B cell (primary cell): ENCODE measurements around the gene TEX52. TPM values are rescaled to one million over a fixed set of nuclear protein-coding genes. Genes with fewer than 3 reads are reported as not detected.

Experiments used
- ATAC-seq: fragments of 200-7000 bp; cut with Tn5 transposase; one replicate; pipeline ENCODE4 v1.10.0; 2021; ENCODE audit warnings: low read depth, mild to moderate bottlenecking, moderate number of reproducible peaks, moderate library complexity
- CTCF ChIA-PET: fragments of 350-600 bp; sonication (Branson Sonifier 250); formaldehyde crosslinking; loops from one replicate; lab custom pipeline; 2021; ENCODE audit warnings: antibody characterized with exemption, inconsistent platforms; lab: Charles Lee
- POLR2A ChIA-PET: fragments of 350-600 bp; sonication (Branson Sonifier 250); formaldehyde crosslinking; loops from one replicate; lab custom pipeline; 2021; ENCODE audit warnings: antibody characterized with exemption; lab: Charles Lee
- DNase-seq: peaks from one replicate; pipeline ENCODE4 v3.0.0; 2013
- H2AFZ ChIP-seq: 2 replicates; pipeline ENCODE4 v1.6.1; 2012; ENCODE audit warnings: mild to moderate bottlenecking, low read depth, low read length; ENCODE audit not compliant: insufficient read depth, poor library complexity, severe bottlenecking
- H3K27ac ChIP-seq, 2 donors: 1 replicate in 1 of 2; 2 replicates in 1 of 2; pipeline ENCODE4 v1.5.1; 2012 to 2013; ENCODE audit warnings: low read length in 2 of 2, mild to moderate bottlenecking in 2 of 2, moderate library complexity in 1 of 2
- H3K27me3 ChIP-seq, 4 experiments: fragments of 200-600 bp in 1 of 4; sonication (generic) in 1 of 4; replicated peaks in 1 of 4; 1 replicate in 2 of 4; 2 replicates in 2 of 4; pipeline versions ENCODE4 v1.6.1 to v1.7.0; 2013 to 2016; ENCODE audit warnings: low read length in 3 of 4, mild to moderate bottlenecking in 2 of 4, mixed read lengths in 1 of 4, moderate library complexity in 1 of 4; ENCODE audit not compliant: insufficient read depth in 4 of 4, control insufficient read depth in 3 of 4; ENCODE audit errors: control extremely low read depth in 1 of 4
- H3K36me3 ChIP-seq, 2 experiments: replicated peaks in 1 of 2; 1 replicate in 1 of 2; 2 replicates in 1 of 2; pipeline versions ENCODE4 v1.6.1 to v1.7.1; 2013; ENCODE audit warnings: low read length in 1 of 2; ENCODE audit not compliant: insufficient read depth in 2 of 2, control insufficient read depth in 1 of 2; ENCODE audit errors: control extremely low read depth in 1 of 2, extremely low read depth in 1 of 2
- H3K4me1 ChIP-seq, 2 donors: fragments of 200-600 bp in 1 of 2; sonication (generic) in 1 of 2; 1 replicate in 1 of 2; 2 replicates in 1 of 2; pipeline versions ENCODE4 v1.5.1 to v1.6.1; 2013 to 2017; ENCODE audit warnings: low read length in 2 of 2; ENCODE audit not compliant: control insufficient read depth in 2 of 2, insufficient read depth in 2 of 2
- H3K4me2 ChIP-seq: replicated peaks from 2 replicates; pipeline ENCODE3; 2012; ENCODE audit warnings: mild to moderate bottlenecking, low read depth, low read length; ENCODE audit not compliant: poor library complexity, severe bottlenecking
- H3K4me3 ChIP-seq, 5 experiments: fragments of 200-600 bp in 1 of 5; sonication (generic) in 1 of 5; 1 replicate in 3 of 5; 2 replicates in 2 of 5; pipeline versions ENCODE4 v1.5.1 to v1.7.0; 2011 to 2016; ENCODE audit warnings: low read length in 4 of 5, mild to moderate bottlenecking in 4 of 5, low read depth in 2 of 5, control low read depth in 1 of 5, moderate library complexity in 1 of 5; ENCODE audit not compliant: insufficient read depth in 1 of 5; ENCODE audit errors: control extremely low read depth in 1 of 5, extremely low read depth in 1 of 5
- H3K79me2 ChIP-seq: fragments of 200-600 bp; sonication (generic); one replicate; pipeline ENCODE4 v1.6.0; 2016; ENCODE audit warnings: low read length; ENCODE audit not compliant: control insufficient read depth, insufficient read depth
- H3K9ac ChIP-seq: fragments of 200-600 bp; sonication (generic); 2 replicates; pipeline ENCODE4 v1.6.1; 2017; ENCODE audit warnings: mild to moderate bottlenecking, low read length, moderate library complexity
- H3K9me3 ChIP-seq, 3 donors: one replicate each; pipeline versions ENCODE4 v1.6.1 to v1.7.1; 2013; ENCODE audit warnings: low read length in 2 of 3; ENCODE audit not compliant: control insufficient read depth in 2 of 3, insufficient read depth in 1 of 3; ENCODE audit errors: control extremely low read depth in 1 of 3
- H4K20me1 ChIP-seq: 2 replicates; pipeline ENCODE4 v1.6.0; 2012; ENCODE audit warnings: mild to moderate bottlenecking, low read length; ENCODE audit not compliant: insufficient read depth, control insufficient read depth, poor library complexity, severe bottlenecking
- H3K27ac Mint-ChIP-seq: one replicate; pipeline ENCODE4 v1.8.0; 2021; ENCODE audit warnings: mixed read lengths
- H3K27me3 Mint-ChIP-seq: one replicate; pipeline ENCODE4 v1.8.0; 2021; ENCODE audit warnings: mixed read lengths
- H3K4me1 Mint-ChIP-seq: one replicate; pipeline ENCODE4 v1.8.0; 2021; ENCODE audit warnings: mixed read lengths
- H3K4me3 Mint-ChIP-seq: one replicate; pipeline ENCODE4 v1.8.0; 2021; ENCODE audit warnings: mixed read lengths
- H3K9me3 Mint-ChIP-seq: one replicate; pipeline ENCODE4 v1.8.0; 2022; ENCODE audit warnings: mixed read lengths; ENCODE audit not compliant: insufficient read depth
- EZH2 ChIP-seq: IDR thresholded peaks from 2 replicates; pipeline ENCODE4 v1.6.1; 2012; ENCODE audit warnings: borderline replicate concordance, low read depth, mild to moderate bottlenecking, moderate library complexity, low read length; ENCODE audit not compliant: insufficient read depth, poor library complexity, severe bottlenecking
- WGBS: methylation state at CpG from one replicate; pipeline ENCODE4 v1.1.5; 2013; ENCODE audit warnings: missing lambda C conversion rate; ENCODE audit not compliant: insufficient coverage; 5-methylcytosine and 5-hydroxymethylcytosine counted together
- intact Hi-C: fragments of 100-400 bp; cut with micrococcal nuclease; formaldehyde crosslinking; loops from one replicate; pipeline ENCODE4 v1.10.0; 2022
- polyA plus RNA-seq: library from polyadenylated mRNA; depleted of rRNA; stranded (reverse); fragments of >200 nt; gene quantifications from 2 replicates; pipeline ENCODE4 v1.2.3, GENCODE V29; 2012
- total RNA-seq, 2 donors: library from RNA; stranded (reverse); fragments of 120-200 nt in 1 of 2; gene quantifications; 1 replicate in 1 of 2; 2 replicates in 1 of 2; pipeline versions ENCODE4 v1.2.3 to v1.2.4, GENCODE V29; 2013 to 2022
- TF ChIP-seq, protein P1 (sequence below): fragments of 200-600 bp; IDR thresholded peaks from one replicate; pipeline ENCODE4 v1.8.0; 2022; ENCODE audit warnings: antibody characterized with exemption, mild to moderate bottlenecking

Gene TEX52
- total and polyA plus RNA-seq, 2 donors (not counting 1 experiment from before 2014, with no cell fraction given): not detected

DNA sequence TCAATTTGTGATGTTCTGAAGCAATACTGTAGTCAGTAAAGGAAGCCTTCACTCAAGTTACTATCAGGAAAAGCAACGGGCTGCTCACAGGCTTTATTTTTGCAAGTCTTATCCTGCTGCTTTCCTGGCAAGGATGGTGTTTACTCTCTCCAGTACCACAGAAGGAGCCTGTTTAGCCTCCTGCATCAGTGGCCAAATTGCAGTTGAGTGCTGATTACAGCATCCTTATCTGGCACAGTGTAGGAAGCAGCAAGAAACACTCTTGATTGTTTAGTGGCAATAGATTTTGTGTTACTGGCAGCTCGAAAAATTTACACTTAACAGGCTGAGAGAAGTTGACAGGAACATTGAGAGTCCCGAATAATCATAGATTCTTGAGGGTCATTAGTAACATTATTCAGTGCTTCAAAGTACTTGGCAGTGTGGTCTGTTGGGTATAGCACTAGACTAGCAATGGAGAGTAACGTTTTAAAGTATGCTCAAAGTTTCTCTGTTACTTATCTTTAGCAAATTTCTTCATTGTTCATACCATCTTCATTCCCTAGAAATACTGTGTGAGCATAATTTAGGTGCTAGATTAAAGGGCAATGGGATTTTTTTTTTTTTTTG, 45.5 kb upstream of the TEX52 start:
- Histone ChIP-seq H3K4me2 (no peak overlapping the region), H3K27ac (no peak overlapping the region), H3K4me3 (no peak overlapping the region), H2AFZ (no peak overlapping the region), H3K9ac (no peak overlapping the region), H3K4me1 (no peaks in the 10 kb centered on the region), H3K27me3 (no peaks in the 10 kb centered on the region), H3K79me2 (peaks cover 5% of the 10 kb centered on the region), H3K9me3 (no peaks in the 10 kb centered on the region), H3K36me3 (no peaks in the 10 kb centered on the region), H4K20me1 (no peaks in the 10 kb centered on the region)
- ChIA-PET POLR2A (no interaction called here), CTCF (no interaction called here)
- no peak overlapping the region for H3K4me3 Mint-ChIP-seq
- H3K9me3 Mint-ChIP-seq: no peaks in the 10 kb centered on the region
- WGBS: 83% methylated on average over 2 of the region's 4 CpGs
- H3K27me3 Mint-ChIP-seq: no peaks in the 10 kb centered on the region
- TF ChIP-seq, protein P1, sequence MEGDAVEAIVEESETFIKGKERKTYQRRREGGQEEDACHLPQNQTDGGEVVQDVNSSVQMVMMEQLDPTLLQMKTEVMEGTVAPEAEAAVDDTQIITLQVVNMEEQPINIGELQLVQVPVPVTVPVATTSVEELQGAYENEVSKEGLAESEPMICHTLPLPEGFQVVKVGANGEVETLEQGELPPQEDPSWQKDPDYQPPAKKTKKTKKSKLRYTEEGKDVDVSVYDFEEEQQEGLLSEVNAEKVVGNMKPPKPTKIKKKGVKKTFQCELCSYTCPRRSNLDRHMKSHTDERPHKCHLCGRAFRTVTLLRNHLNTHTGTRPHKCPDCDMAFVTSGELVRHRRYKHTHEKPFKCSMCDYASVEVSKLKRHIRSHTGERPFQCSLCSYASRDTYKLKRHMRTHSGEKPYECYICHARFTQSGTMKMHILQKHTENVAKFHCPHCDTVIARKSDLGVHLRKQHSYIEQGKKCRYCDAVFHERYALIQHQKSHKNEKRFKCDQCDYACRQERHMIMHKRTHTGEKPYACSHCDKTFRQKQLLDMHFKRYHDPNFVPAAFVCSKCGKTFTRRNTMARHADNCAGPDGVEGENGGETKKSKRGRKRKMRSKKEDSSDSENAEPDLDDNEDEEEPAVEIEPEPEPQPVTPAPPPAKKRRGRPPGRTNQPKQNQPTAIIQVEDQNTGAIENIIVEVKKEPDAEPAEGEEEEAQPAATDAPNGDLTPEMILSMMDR: no peak
- TF ChIP-seq EZH2: no peak
- peaks cover 4% of the 10 kb centered on the region for H3K4me1 Mint-ChIP-seq
- ATAC-seq (no peak), DNase-seq (no peak)
- no peak overlapping the region for H3K27ac Mint-ChIP-seq
- intact Hi-C loops: no loop called here

DNA sequence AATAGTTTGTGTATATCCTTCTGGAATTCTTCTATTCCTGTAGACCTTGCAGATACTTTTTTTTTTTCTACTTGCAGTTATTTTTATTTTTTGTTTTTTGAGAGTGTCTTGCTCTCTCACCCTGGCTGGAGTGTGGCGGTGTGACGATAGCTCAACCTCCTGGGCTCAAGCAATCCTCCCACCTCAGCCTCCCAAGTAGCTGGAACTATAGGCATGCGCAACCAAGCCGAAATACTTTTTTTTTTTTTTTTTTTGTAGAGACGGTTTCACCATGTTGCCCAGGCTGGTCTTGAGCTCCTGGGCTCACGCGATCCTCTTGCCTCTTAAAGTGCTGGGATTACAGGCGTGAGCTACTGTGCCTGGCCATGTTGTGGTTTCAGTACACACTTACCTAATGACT, 43.8 kb upstream of the TEX52 start:
- DNase-seq (no peak), ATAC-seq (no peak)
- ChIA-PET CTCF (no interaction called here), POLR2A (no interaction called here)
- Mint-ChIP-seq H3K27me3 (no peaks in the 10 kb centered on the region), H3K4me1 (peaks cover 4% of the 10 kb centered on the region), H3K27ac (no peak overlapping the region), H3K4me3 (no peak overlapping the region), H3K9me3 (no peaks in the 10 kb centered on the region)
- Histone ChIP-seq H3K36me3 (no peaks in the 10 kb centered on the region), H3K27me3 (no peaks in the 10 kb centered on the region), H3K4me1 (no peaks in the 10 kb centered on the region), H3K79me2 (peaks cover 7% of the 10 kb centered on the region), H3K4me3 (no peak overlapping the region), H2AFZ (no peak overlapping the region), H3K9ac (no peak overlapping the region), H3K27ac (no peak overlapping the region), H4K20me1 (no peaks in the 10 kb centered on the region), H3K9me3 (no peaks in the 10 kb centered on the region), H3K4me2 (no peak overlapping the region)
- intact Hi-C loops: no loop called here
- TF ChIP-seq EZH2: no peak
- TF ChIP-seq, protein P1: no peak
- 96% methylated on average over 3 of the region's 8 CpGs for WGBS
